Ureter (tissue), 1 donor: ENCODE data around the gene PLTP. TPM values are rescaled to one million over a fixed set of nuclear protein-coding genes. Genes with fewer than 3 reads are reported as not detected.
"Not testable (repeated sequence)": the region's sequence is repeated elsewhere in the genome, so short reads cannot be mapped to it uniquely, and the experiment has no call there.

Source experiments
- DNase-seq: peaks from one replicate; pipeline ENCODE4 v3.0.0-alpha.2; 2020; ENCODE audit warnings: low spot score
- total RNA-seq: library from RNA; stranded (reverse); gene quantifications from one replicate; pipeline ENCODE4 v1.2.4, GENCODE V29; 2023
- donor health status: DM: yes; HTN: yes; CAD: no.

PLTP gene
- total RNA-seq, 1 donor from 2014 or later = 101 TPM

DNA sequence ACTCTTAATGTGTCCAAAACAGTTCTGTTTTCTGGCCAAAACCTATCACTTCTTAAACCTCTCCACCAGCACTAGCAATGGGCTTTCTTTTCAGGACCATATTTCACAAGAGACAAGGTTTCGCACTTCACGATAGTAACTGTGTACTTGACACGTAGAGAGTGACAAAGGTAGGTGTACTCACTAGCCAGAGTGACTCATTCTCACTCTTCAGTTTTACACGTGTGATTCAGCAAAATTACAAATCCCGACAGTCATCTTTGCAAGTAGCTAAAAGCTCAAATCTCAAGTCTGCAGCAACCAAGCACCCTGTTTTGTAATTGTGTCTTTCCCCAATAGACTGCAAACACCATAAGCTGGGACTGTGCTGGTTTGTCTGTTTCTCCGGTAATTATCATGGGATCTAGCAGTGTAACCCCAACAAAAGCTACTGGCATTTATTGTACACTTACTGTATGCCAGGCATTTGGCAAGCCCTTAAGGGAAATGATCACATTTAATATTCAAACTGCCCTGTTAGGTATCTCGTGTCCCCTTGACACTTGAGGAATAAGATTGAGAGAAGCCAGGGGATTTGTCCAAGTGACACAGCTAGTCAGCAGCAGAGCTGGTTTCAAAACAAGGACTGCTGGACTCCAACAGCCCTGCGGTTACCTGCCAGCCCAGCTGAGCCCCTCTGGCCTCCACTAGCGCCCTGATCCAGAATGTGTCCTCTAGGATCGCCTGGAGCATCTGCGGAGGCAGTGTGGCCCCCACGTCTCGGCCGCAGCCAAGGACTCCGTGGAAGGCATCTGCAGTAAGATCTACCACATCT is 32.4 kb upstream of the PLTP start:
- DNase-seq = no peak

DNA sequence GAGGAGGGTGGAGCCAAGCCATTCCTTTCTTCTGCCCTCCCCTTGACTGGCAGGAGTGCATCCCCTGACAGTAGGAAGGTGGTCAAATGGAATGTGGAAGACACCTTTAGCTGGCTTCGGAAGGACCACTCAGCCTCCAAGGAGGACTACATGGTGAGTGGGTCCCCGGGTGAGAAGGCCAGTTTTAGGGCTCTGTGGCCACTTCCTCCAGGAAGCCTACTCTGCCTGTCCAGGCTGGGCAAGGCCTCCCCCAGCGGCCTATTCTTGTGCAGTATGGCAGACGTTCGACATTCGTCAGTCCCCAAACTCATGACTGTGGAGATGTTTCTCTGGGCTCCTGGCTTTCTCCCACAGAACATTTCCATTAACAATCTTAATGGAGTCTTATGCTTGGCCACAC is 31.7 kb upstream of the PLTP start:
- DNase-seq = no peak

DNA sequence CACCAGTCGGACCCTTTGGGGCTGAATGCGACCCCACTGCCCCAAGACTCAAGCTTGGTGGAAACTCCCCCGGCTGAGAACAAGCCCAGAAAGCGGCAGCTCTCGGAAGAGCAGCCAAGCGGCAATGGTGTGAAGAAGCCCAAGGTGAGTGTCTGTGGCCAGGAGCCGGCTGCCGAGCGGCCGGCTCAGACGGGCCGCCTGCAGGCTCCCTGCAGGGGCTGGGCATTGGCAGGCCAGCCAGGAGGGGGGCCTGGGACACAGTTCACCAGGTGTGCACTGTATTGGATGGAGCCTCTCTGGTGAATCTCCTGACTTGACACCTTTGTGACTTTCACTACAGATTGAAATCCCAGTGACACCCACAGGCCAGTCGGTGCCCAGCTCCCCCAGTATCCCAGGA is 28.5 kb upstream of the PLTP start:
- DNase-seq = no peak

DNA sequence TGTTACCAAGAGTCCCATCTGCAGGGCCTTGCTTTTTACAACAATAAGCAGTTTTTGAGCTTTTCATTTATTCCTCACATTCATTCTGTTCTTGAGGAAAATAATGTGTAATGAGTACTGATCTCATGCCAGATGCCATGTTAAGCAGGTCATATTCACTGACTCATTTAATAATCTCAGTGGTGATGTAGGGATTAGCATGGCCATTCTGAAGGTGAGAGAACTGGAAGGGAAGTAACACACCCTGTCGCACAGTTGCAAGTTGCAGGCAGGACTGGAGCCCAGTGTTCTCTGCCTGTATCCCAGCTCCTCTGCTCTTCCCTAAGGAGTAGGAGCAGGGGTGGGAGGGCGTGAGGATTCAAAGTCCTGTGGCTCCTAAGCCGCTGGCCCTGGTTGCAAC is 28.1 kb upstream of the PLTP start:
- no peak for DNase-seq

DNA sequence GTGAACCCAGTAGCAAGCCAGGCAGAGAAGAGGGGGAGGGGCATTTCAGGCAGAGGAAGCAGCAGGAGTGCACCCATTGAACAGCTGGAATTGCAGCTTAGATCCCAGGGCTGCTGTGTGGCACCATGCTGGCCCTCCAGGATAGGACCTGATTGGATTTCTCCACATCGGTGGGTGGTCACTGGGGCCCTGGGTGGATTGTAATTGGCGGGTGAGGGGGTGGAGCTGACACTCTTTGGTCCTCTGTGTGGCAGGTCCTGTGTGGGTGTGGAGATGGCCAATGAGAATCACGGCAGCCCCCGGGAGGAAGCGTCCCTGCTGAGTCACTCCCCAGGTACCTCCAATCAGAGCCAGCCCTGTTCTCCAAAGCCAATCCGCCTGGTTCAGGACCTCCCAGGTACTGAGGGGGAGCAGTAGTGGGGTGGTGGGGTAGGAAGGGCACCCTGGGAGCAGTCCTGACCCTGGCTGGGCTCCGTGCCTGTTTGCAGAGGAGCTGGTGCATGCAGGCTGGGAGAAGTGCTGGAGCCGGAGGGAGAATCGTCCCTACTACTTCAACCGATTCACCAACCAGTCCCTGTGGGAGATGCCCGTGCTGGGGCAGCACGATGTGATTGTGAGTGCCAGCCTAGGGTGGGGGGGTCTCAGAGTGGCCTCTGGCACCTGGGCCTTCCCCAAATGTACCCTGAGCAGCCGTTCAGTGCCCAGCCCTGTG is 26.9 kb upstream of the PLTP start:
- no peak for DNase-seq

DNA sequence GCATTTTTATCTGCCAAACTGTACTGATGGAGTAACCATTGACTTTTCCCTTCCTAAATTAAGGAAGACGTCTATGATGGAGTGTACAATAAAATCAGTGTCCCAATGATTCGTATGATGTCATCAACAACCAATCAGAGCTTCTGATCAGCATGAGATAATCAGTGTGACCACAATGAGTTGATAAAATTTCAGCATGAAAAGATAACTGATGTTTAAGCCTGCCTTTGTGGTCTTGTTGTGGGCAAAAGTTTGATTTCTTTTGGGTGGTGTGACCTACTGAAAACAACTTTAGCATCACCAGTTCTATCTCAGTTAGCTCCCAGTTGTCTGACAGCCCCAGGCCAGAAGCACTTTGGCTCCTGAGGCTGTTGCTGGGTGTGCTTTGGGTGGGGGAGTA is 25.8 kb upstream of the PLTP start:
- no peak for DNase-seq

DNA sequence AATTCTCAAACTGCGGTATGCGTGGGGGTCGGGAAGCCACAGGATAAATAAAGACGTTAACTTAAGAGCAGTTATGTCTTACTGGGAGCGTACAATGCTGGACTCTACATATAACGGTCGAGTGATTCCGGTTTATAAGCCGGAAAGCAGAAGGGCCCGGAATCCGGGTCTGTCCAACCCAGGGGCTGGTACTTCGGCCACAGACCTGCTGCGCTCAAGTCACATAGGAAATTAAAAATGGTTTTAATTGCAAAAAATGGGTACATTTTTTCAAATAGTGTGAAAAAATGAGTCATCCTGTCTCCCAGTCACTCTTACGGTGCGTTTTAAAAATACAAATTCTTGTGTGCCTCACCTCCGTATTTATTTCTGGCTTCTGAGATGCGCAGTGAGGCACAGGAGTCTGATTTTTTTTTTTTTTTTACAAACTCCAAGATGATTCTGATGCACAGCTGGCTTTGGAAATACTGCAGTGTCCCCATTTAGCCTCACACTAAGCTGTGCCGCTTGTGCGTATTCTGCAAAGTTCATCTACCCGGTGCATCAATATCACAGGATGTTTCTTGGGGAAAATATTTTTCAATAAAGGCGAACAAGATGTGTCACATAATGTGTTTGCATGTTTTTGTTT is 23.6 kb upstream of the PLTP start:
- DNase-seq = no peak

DNA sequence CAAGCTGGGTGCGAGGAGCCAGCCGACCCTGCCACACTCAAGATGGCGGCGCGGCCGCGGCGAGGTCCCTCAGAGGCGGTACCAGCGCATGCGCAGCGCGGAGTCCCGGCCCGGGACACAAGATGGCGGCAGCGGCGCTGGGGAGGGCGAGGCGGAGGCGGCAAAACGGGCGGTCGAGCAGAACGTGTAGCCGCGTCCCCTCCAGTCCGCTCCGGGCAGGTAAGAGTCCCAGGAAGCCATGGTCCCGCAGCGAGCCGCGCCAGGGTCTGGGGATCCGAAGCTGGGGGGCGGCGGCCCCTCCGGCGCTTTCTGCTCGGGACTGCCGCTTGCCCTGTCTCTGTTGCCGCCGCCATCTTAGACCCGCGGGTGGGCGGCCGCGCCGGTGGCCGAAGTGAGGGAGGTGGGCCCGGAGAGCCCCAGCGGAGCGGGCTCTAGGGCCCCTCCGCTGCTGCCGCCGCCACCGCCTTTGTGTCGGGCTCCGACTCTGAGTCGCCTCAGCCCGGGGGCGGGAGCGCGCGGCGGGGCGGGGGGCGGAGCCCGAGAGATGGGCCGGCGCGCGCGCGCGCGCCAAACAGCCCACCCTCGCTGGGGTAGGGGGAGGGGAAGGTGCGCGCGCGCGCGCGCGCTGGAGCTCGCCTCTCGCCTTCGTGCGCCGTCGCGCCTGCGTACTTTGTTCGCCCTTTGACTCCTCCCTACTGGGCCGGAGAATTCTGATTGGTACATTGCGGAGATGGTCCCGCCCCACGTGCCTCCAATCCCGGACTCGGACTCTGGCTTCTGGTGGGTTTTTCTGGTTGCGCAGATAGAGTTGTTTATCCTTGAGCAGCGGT is 22.8 kb upstream of the PLTP start, which contains the start of gene PCIF1:
TSS of gene PCIF1 (plus strand) at position 98 of the 830 bp plus-strand sequence. CDS start 4,317 bp downstream, outside the sequence.
- DNase-seq = peak; percentile 98

DNA sequence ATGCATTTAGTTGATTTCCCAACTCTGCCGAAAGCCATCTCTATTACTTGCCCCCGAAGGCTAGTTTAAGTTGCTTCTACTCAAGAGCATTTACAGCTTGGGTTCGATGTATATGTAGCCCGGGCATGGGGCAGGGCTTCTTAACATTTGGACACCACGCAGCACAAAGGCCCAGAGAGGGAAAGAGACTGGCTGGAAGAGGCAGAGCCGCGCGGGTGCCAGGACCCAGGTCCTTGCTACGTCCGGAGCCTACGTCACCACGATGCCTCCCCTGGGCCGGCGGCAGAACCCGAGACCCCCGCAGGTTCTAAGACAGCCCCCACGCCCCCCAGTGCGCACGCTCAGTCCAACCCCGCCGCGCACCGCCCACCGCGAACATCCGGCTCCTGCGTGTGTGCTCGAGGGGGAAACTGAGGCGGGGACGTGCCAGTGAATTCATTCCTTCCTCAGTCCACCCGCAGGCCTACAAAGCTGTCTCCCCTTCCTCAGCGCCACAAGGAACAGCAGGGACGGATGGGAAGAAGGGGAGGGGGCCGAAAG is 22.2 kb upstream of the PLTP start:
- DNase-seq = no peak

DNA sequence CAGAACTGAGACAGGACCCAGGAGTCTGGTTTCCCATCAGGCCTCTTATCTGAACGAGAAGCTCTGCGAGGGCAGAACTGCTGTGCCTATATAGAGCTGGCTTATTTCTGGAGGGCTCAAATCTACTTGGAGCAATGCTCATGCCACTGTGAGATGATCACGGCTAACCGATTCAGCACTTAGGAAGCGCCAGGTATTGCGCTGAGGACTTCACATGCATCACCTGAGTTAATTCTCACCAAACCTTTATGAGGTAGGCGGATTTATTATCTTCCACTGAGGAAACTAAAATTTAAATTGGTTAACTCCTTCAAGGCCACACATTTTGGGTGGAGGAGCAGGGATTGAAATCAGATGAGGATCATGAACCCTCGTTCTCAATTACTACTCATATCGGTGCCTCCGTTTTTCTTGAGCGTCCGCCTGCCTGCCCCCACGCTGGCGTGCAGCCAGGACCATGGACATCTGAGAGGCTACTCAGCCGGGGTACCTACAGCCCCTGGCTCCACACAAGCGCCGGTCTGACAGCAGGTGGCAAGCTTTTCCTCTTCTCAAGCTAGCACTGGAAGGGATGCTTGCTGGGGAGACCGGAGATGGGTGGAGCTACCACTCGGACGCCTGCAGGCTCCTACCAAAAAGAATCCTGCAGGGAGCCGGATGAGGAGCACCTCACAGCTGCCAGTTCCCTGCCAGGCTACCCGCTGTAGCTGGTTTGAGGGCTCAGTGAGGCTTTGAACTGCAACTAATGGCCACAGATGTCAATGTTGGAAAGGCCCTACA is 21.5 kb upstream of the PLTP start:
- DNase-seq = peak; percentile 79

DNA sequence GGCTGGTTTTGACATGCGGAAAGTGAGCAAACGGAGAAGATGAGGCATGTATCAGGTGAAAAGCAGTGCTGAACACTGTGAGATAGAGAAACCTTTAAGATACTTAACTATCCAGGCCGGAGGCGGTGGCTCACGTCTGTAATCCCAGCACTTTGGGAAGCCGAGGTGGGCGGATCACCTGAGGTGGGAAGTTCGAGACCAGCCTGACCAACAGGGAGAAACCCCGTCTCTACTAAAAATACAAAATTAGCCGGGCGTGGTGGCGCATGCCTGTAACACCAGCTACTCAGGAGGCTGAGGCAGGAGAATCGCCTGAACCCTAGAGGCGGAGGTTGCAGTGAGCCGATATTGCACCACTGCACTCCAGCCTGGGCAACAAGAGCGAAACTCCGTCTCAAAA is 19.7 kb upstream of the PLTP start:
- DNase-seq = not testable (repeated sequence)

DNA sequence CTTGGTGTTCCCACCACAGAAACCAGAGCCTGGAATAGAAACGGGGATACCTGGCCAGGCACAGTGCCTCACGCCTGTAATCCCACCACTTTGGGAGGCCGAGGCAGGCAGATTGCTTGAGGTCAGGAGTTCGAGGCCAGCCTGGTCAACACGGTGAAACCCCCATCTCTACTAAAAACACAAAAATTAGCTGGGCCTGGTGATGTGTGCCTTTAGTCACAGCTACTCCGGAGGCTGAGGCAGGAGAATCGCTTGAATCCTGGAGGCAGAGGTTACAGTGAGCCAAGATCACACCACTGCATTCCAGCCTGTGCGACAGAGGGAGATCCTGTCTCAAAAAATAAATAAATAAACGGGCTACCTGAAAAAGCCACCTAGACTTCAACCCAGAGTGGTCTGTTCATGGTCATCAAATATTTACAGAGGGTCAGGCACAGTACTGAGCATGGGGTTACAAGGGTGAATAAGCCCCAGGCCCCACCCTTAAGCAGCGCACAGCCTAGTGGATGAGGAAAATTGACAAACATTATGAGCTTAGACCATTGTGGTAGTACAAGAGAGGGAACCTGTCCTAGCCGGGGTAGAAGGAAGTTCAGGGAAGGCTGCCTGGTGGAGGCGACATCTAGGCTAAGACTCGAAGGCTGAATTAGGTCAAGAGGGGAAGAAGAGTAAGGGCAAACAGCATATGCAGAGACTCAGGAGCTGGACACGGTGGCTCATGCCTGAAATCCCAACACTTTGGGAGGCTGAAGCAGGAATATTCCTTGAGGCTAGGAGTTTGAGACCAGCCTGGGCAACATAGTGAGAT is 15.3 kb upstream of the PLTP start:
- no peak for DNase-seq

DNA sequence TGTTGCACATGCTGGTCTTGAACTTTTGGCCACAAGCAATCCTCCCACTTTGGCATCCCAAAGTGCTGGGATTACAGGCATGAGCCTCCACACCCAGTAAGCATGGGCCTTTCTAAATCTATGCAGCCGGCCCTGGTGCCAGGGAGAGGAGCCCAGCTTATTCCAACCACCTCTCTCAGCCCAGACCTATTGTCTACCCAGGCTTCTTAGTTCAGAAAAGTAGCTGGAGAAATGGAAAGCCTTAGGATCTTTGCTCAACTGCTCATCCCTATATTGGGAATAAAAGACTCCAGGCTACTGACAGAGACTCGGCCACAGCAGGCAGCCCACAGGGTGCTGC is 14.7 kb upstream of the PLTP start:
- DNase-seq = no peak

DNA sequence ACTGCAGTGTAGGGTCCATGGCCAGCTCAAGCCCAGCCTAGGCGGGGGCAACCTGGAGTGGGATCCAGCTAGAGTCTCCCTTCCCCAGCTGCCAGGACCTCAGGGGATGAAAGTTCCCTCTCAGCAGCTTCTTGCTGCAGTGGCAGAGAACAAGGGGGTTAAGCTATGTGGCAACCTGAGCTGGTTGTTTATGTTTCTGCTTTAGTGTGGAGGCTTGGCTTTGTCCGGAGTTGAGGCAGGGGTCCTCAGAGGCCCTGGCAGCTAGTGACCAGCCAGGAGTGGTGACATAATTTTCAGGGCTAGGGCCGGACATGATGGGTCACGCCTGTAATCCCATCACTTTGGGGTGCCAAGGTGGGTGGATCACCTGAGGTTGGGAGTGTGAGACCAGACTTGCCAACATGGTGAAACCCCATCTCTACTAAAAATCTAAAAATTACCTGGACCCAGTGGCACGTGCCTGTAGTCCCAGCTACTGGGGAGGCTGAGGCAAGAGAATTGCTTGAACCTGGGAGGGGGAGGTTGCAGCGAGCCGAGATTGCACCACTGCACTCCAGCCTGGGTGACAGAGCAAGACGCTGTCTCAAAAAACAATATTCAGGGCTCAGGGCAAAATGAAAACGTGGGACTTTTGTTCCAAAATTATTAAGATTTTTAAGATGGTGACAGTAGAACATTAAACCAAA is 14.0 kb upstream of the PLTP start:
- no peak for DNase-seq

DNA sequence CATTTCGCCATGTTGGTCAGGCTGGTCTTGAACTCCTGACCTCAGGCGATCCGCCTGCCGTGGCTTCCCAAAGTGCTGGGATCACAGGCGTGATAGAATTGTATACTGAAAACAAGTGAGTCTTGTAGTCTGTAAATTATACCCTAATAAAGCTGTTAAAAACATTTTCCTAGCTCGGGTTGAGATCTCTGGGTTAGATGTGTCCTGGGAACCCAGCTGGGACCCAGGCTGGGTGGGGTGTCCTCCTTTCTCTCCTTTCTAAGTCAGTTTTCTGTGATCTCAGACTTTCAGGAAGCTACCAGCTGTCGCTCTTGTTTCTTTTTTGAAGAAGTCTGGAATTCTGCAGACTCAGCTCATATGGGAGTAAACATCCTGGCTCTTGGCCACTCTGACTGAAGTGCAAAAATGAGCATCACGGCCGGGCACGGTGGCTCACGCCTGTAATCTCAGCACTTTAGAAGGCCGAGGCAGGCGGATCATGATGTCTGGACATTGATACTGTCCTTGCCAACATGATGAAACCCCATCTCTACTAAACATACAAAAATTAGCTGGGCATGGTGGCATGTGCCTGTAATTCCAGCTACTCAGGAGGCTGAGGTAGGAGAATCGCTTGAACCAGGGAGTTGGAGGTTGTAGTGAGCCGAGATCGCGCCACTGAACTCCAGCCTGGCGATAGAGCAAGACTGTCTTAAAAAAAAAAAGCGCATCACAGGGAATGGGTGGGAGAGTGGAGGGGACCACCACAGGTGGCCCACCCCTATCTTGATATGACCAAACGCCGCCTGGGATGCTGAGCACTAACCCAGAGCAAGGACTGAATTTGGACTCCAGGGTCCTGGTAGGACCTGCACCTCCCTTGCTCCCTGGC is 12.7 kb upstream of the PLTP start:
- no peak for DNase-seq

DNA sequence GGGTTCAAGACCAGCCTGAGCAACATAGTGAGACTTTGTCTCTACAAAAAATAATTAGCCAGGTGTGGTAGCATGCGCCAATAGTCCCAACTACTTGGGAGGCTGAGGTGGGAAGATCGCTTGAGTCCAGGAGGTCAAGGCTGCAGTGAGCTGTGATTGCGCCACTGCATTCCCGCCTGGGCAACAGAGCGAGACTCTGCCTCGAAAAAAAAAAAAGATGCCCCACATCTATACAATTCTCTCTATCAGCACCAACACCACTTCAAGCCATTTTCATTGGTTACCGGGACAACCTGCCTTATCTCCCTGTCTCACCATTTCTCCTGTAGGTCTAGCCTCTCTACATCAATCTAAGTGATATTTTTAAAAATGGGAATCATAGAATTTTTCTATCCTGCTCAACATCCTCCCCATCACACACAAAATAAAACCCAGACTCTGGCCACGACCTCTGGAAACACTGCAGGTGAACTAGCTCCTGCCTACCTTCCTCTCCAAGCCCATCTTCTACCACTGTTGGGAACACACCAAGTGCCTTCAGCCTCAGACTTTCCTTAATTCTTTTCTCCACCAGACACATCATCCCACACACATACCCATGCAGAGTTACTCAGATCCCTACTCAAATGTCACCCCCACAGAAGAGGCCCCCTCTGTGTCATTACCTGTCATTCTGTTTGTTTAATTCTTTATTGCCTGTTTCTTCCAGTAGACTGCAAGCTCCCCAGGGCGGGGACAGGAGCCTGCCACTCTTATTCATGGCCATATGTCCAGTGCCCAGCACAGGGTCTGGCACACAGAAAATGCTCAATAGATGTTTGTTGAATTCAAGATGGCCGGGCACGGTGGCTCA is 9.6 kb upstream of the PLTP start:
- no peak for DNase-seq
